Tibial nerve (tissue), 4 donors: ENCODE results near the gene FNBP1. TPM values are rescaled to one million over a fixed set of nuclear protein-coding genes. Genes with fewer than 3 reads are reported as not detected.

Experiments used
- DNase-seq, 2 donors: peaks; one replicate each; pipeline ENCODE4 v3.0.0-alpha.2; 2019; ENCODE audit warnings: low spot score in 2 of 2
- H3K27ac ChIP-seq, 4 donors: fragments of 200-600 bp; sonication (generic) in 3 of 4; one replicate each; pipeline ENCODE4 v1.5.1; 2017 to 2019; ENCODE audit warnings: mild to moderate bottlenecking in 1 of 4
- H3K27me3 ChIP-seq, 2 donors: fragments of 200-600 bp; sonication (generic) in 1 of 2; one replicate each; pipeline versions ENCODE4 v1.5.1 to v1.6.0; 2017 to 2019
- H3K36me3 ChIP-seq, 3 donors: fragments of 200-600 bp; sonication (generic); one replicate each; pipeline ENCODE4 v1.5.1; 2018 to 2019
- H3K4me1 ChIP-seq, 4 donors: fragments of 200-600 bp; sonication (generic) in 3 of 4; one replicate each; pipeline ENCODE4 v1.5.1; 2017 to 2019
- H3K4me3 ChIP-seq, 4 donors: fragments of 200-600 bp; sonication (generic) in 3 of 4; one replicate each; pipeline ENCODE4 v1.5.1; 2017 to 2019; ENCODE audit warnings: mild to moderate bottlenecking in 1 of 4, moderate library complexity in 1 of 4
- H3K9me3 ChIP-seq, 4 donors: fragments of 200-600 bp; sonication (generic) in 3 of 4; one replicate each; pipeline ENCODE4 v1.5.1; 2017 to 2019
- CTCF ChIP-seq, 5 experiments: fragments of 200-600 bp in 3 of 5; fragments of 450-650 bp in 2 of 5; sonication (generic) in 3 of 5; IDR thresholded peaks; one replicate each; pipeline ENCODE4 v1.5.1; 2016 to 2019; ENCODE audit warnings: antibody characterized with exemption in 5 of 5, mild to moderate bottlenecking in 3 of 5, moderate library complexity in 2 of 5
- EP300 ChIP-seq, 2 donors: sonication (generic); formaldehyde crosslinking; IDR thresholded peaks; one replicate each; pipeline ENCODE4 v1.6.1; 2017; ENCODE audit warnings: antibody characterized with exemption in 2 of 2, mild to moderate bottlenecking in 1 of 2
- POLR2A ChIP-seq, 2 donors: fragments of 450-650 bp; IDR thresholded peaks; one replicate each; pipeline ENCODE4 v1.6.1; 2017; ENCODE audit warnings: antibody characterized with exemption in 2 of 2, mild to moderate bottlenecking in 2 of 2, moderate library complexity in 2 of 2
- WGBS, 2 donors: methylation state at CpG; one replicate each; pipeline ENCODE4 v1.1.5; 2018; 5-methylcytosine and 5-hydroxymethylcytosine counted together
- total RNA-seq, 4 donors: library from RNA; depleted of rRNA; stranded (reverse); fragments of >200 nt; gene quantifications; one replicate each; pipeline ENCODE4 v1.1.0, GENCODE V29; 2016

Gene FNBP1
- total RNA-seq, 4 donors from 2014 or later, result 77.0 to 114 (median 86.4) TPM

GRCh38 chr9:129879103-129879699, 163.8 kb downstream of the FNBP1 start:
- Histone ChIP-seq H3K4me3 (no peak overlapping the region), H3K36me3 (peaks cover 0 to 26% (median 0%) of the 10 kb centered on the region in 3 donors), H3K9me3 (no peaks in the 10 kb centered on the region), H3K27ac (no peak overlapping the region), H3K27me3 (no peaks in the 10 kb centered on the region), H3K4me1 (peaks cover 0 to 7% (median 3%) of the 10 kb centered on the region in 4 donors)
- 91 to 97% methylated on average over 13 of the region's 17 CpGs for WGBS, 2 donors
- TF ChIP-seq CTCF (IDR thresholded peaks at IDR 0.05) (no peak), EP300 (IDR thresholded peaks at IDR 0.05) (no peak), POLR2A (IDR thresholded peaks at IDR 0.05) (no peak)
- DNase-seq, result no peak

DNA sequence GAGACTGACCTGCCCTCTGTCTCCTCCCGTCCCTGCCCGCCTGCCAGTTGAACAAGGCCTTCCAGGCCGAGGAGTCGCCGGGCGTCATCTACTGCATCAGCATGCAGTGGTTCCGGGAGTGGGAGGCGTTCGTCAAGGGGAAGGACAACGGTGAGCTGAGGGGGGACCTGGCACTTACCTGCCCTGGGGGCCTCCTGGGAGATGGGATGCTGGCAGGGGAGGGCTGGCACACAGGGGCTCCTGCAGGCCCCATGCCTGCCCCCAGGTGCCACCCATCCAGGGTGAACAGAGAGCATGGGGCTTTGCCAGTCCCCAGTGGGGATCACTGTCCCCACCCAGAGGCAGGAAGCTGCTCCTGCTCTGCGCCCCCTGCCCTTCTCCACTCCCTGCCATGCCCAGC, 164.7 kb downstream of the FNBP1 start:
- H3K4me1 ChIP-seq, result no peaks in the 10 kb centered on the region
- H3K36me3 ChIP-seq, result peaks cover 0 to 26% (median 0%) of the 10 kb centered on the region in 3 donors
- H3K4me3 ChIP-seq, result no peak overlapping the region
- no peaks in the 10 kb centered on the region for H3K9me3 ChIP-seq
- no peaks in the 10 kb centered on the region for H3K27me3 ChIP-seq
- TF ChIP-seq EP300 (IDR thresholded peaks at IDR 0.05) (no peak), CTCF (IDR thresholded peaks at IDR 0.05) (no peak), POLR2A (IDR thresholded peaks at IDR 0.05) (no peak)
- H3K27ac ChIP-seq, result no peak overlapping the region
- no peak for DNase-seq
- WGBS, 2 donors, result 92 to 96% methylated on average over 11 of the region's 11 CpGs

DNA sequence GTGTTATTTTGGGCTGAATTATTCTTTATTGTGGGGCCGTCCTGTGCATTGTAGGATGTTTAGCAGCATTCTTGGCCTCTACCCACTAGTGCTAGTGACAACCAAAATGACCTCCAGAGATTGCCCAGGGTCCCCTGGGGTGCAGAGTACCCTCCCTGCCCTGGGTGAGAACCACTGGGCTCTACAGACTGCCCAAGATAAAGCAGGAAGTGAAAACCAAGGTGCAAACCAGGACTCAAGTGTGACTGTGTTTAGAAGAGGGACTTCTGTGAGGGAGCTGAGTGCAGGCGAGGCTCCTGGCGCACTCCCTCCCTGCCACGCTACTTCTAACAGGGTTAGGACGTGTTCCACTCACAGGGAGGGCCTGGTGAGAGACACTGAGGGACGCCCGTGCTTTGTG, 166.2 kb downstream of the FNBP1 start:
- H3K27ac ChIP-seq, result no peak overlapping the region
- H3K27me3 ChIP-seq, result no peaks in the 10 kb centered on the region
- H3K4me1 ChIP-seq, result no peaks in the 10 kb centered on the region
- 81 to 94% methylated on average over 7 of the region's 7 CpGs for WGBS, 2 donors
- DNase-seq, result no peak
- no peaks in the 10 kb centered on the region for H3K9me3 ChIP-seq
- H3K36me3 ChIP-seq, result peaks cover 0 to 26% (median 4%) of the 10 kb centered on the region in 3 donors
- H3K4me3 ChIP-seq, result no peak overlapping the region
- no peak for TF ChIP-seq EP300 (IDR thresholded peaks at IDR 0.05)
- TF ChIP-seq CTCF (IDR thresholded peaks at IDR 0.05), result no peak
- no peak for TF ChIP-seq POLR2A (IDR thresholded peaks at IDR 0.05)

DNA sequence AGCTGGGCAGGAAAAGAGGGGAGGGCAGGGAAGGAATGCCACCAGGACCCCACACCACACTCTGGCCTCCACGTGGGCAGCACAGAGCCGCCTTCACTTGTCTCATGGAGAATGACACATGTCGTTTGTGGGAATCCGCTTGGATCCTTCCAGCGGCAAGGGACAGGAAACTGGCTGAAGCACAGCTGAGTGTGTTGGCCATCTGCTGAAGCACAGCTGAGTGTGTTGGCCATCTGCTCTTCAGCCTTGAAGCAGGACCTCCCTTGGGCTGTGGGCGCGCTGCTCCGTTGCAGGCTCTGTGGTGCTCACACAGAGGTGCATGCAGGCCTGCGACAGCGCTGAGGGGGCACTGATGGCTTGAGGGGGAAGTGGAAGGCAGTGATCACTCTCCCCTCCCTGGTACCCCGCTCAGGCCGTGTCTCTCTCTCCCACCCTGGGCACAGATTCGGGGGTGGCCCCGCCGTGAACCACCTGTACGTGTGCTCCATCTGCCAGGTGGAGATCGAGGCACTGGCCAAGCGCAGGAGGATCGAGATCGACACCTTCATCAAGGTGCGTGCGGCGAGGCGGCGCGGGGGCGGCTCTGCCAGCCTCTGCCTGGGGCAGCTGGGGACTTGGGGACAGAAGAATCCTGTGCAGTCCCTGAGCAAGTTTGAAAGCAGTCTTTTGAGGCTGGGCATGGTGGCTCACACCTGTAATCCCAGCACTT, 167.1 kb downstream of the FNBP1 start:
- Histone ChIP-seq H3K4me1 (no peaks in the 10 kb centered on the region), H3K9me3 (no peaks in the 10 kb centered on the region), H3K27me3 (no peaks in the 10 kb centered on the region), H3K27ac (no peak overlapping the region), H3K4me3 (no peak overlapping the region), H3K36me3 (peaks cover 0 to 26% (median 7%) of the 10 kb centered on the region in 3 donors)
- no peak for TF ChIP-seq EP300 (IDR thresholded peaks at IDR 0.05)
- TF ChIP-seq CTCF (IDR thresholded peaks at IDR 0.05), result no peak
- no peak for TF ChIP-seq POLR2A (IDR thresholded peaks at IDR 0.05)
- 93 to 95% methylated on average over 21 to 27 of the region's 27 CpGs for whole genome bisulfite sequencing, 2 donors
- no peak for DNase-seq

- 86 to 88% methylated on average over 19 to 23 of the region's 23 CpGs for WGBS, 2 donors
- TF ChIP-seq CTCF (IDR thresholded peaks at IDR 0.05) (no peak), POLR2A (IDR thresholded peaks at IDR 0.05) (no peak), EP300 (IDR thresholded peaks at IDR 0.05) (no peak)
- no peaks in the 10 kb centered on the region for H3K4me1 ChIP-seq
- H3K27me3 ChIP-seq, result no peaks in the 10 kb centered on the region
- H3K4me3 ChIP-seq, result no peak overlapping the region
- H3K9me3 ChIP-seq, result no peaks in the 10 kb centered on the region
- H3K27ac ChIP-seq, result no peak overlapping the region
- H3K36me3 ChIP-seq, result peaks cover 0 to 25% (median 11%) of the 10 kb centered on the region in 3 donors
- no peak for DNase-seq
Measured at GRCh38 chr9:129875181-129875611, 167.8 kb downstream of the FNBP1 start.
